Mesothelial cell of epicardium (in vitro differentiated cells): ENCODE measurements around the gene ERAS. TPM values are rescaled to one million over a fixed set of nuclear protein-coding genes. Genes with fewer than 3 reads are reported as not detected.

Experiments
- DNase-seq, 2 experiments: peaks; one replicate each; pipeline ENCODE4 v3.0.0; 2021; ENCODE audit warnings: low spot score in 2 of 2; ENCODE audit not compliant: unreplicated experiment in 2 of 2
- H3K27ac Mint-ChIP-seq: 2 replicates; pipeline ENCODE4 v1.8.0; 2021; ENCODE audit warnings: mixed read lengths
- H3K27me3 Mint-ChIP-seq: 2 replicates; pipeline ENCODE4 v1.8.0; 2021; ENCODE audit warnings: low read depth, mixed read lengths
- H3K36me3 Mint-ChIP-seq: 2 replicates; pipeline ENCODE4 v1.8.0; 2021; ENCODE audit warnings: mixed read lengths
- H3K4me1 Mint-ChIP-seq: 2 replicates; pipeline ENCODE4 v1.8.0; 2021; ENCODE audit warnings: mixed read lengths
- H3K4me3 Mint-ChIP-seq: 2 replicates; pipeline ENCODE4 v1.8.0; 2021; ENCODE audit warnings: mild to moderate bottlenecking, moderate library complexity, mixed read lengths
- H3K9me3 Mint-ChIP-seq: 2 replicates; pipeline ENCODE4 v1.8.0; 2021; ENCODE audit warnings: mixed read lengths
- total RNA-seq: library from RNA; stranded (reverse); gene quantifications from 3 replicates; pipeline ENCODE4 v1.2.1, GENCODE V29; 2021
- TF ChIP-seq, protein P1 (sequence below): fragments of 200-600 bp; sonication (generic); IDR thresholded peaks from one replicate; pipeline ENCODE4 v1.5.0; 2021; ENCODE audit warnings: antibody characterized with exemption; ENCODE audit not compliant: unreplicated experiment

The ERAS gene
- total RNA-seq, 1 donor from 2014 or later: 0.63 TPM

DNA sequence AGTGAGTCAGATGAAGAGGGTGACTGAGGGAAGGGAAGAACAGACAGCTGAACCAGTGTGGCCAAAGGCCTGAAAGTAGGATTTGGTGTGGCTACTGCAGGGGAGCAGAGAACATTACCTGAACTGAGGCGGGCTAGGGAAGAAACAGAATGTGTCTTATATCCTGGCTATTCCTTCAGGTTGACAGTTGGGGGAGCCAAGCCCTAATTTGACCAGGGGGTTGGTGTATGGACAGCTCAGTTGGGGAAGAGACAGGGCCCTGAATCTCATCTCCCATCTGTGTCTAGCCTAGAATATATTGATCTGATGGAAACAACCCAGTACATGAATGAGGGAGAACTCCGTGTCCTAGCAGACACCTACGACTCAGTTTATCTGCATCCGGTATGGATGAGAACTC is 20.2 kb upstream of the ERAS start:
- Mint-ChIP-seq H3K9me3 (peaks cover 25% of the 10 kb centered on the region), H3K27ac (no peak overlapping the region)

DNA sequence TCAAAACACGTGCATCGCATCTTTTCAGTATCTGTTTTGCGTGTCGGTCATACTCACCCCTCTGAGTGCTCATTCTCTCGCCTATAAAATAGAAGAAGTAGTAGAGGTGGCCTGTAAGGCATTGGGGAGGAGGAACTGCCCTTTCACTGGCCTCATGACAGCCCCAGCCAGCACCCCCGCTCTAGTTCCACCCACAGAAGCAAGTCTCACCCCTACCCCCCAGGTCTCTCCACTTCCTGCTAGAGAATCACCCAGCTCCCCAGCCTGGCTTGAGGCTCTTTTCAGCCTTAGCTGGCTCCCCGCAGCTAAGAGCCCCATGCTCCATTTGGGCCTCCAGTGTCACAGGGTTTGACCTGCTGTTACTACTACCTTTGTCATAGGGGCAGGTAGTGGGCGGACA is 12.7 kb upstream of the ERAS start:
- no peak for DNase-seq
- Mint-ChIP-seq H3K36me3 (peaks cover 13% of the 10 kb centered on the region), H3K4me3 (no peak overlapping the region), H3K27ac (no peak overlapping the region), H3K9me3 (peaks cover 14% of the 10 kb centered on the region), H3K4me1 (no peaks in the 10 kb centered on the region), H3K27me3 (no peaks in the 10 kb centered on the region)
- TF ChIP-seq, protein P1, sequence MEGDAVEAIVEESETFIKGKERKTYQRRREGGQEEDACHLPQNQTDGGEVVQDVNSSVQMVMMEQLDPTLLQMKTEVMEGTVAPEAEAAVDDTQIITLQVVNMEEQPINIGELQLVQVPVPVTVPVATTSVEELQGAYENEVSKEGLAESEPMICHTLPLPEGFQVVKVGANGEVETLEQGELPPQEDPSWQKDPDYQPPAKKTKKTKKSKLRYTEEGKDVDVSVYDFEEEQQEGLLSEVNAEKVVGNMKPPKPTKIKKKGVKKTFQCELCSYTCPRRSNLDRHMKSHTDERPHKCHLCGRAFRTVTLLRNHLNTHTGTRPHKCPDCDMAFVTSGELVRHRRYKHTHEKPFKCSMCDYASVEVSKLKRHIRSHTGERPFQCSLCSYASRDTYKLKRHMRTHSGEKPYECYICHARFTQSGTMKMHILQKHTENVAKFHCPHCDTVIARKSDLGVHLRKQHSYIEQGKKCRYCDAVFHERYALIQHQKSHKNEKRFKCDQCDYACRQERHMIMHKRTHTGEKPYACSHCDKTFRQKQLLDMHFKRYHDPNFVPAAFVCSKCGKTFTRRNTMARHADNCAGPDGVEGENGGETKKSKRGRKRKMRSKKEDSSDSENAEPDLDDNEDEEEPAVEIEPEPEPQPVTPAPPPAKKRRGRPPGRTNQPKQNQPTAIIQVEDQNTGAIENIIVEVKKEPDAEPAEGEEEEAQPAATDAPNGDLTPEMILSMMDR: no peak

More for the DNA sequence above, 20.2 kb upstream of the ERAS start:
- H3K4me3 Mint-ChIP-seq: no peak overlapping the region
- TF ChIP-seq, protein P1: no peak
- peaks cover 5% of the 10 kb centered on the region for H3K4me1 Mint-ChIP-seq
- H3K27me3 Mint-ChIP-seq: no peaks in the 10 kb centered on the region
- peaks cover 12% of the 10 kb centered on the region for H3K36me3 Mint-ChIP-seq
- no peak for DNase-seq

DNA sequence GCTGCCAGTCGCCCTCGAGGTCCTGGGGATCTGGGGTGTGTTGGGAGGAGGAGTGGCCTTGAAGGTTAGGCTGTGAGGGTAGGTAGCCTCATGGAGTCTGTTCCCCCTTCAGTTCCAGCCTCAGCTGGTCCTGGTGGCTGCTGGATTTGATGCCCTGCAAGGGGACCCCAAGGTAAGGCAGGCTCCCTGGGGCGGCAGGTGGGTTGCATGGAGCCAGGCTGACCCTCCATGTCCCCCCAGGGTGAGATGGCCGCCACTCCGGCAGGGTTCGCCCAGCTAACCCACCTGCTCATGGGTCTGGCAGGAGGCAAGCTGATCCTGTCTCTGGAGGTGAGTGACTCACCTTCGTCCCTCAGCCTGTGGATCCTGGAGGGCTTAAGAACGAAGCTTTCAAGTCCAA is 11.6 kb upstream of the ERAS start:
- no peak for DNase-seq
- Mint-ChIP-seq H3K27ac (no peak overlapping the region), H3K27me3 (no peaks in the 10 kb centered on the region), H3K9me3 (peaks cover 14% of the 10 kb centered on the region), H3K36me3 (peaks cover 14% of the 10 kb centered on the region), H3K4me1 (no peaks in the 10 kb centered on the region), H3K4me3 (no peak overlapping the region)
- TF ChIP-seq, protein P1: no peak

DNA sequence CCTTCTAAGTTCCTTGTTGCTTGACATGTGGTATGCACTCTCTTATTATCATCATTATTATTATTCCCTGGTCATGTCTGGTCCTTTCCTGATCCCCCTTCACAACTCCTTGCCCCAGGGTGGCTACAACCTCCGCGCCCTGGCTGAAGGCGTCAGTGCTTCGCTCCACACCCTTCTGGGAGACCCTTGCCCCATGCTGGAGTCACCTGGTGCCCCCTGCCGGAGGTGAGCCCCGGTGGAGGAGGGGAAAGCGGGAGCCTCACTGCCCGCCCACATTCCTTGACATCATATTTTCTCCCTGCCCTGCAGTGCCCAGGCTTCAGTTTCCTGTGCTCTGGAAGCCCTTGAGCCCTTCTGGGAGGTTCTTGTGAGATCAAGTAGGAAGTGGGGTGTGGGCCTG is 11.0 kb upstream of the ERAS start:
- no peaks in the 10 kb centered on the region for H3K4me1 Mint-ChIP-seq
- no peaks in the 10 kb centered on the region for H3K27me3 Mint-ChIP-seq
- no peak overlapping the region for H3K4me3 Mint-ChIP-seq
- DNase-seq: no peak
- H3K27ac Mint-ChIP-seq: no peak overlapping the region
- peaks cover 14% of the 10 kb centered on the region for H3K9me3 Mint-ChIP-seq
- TF ChIP-seq, protein P1: no peak
- H3K36me3 Mint-ChIP-seq: peaks cover 15% of the 10 kb centered on the region

DNA sequence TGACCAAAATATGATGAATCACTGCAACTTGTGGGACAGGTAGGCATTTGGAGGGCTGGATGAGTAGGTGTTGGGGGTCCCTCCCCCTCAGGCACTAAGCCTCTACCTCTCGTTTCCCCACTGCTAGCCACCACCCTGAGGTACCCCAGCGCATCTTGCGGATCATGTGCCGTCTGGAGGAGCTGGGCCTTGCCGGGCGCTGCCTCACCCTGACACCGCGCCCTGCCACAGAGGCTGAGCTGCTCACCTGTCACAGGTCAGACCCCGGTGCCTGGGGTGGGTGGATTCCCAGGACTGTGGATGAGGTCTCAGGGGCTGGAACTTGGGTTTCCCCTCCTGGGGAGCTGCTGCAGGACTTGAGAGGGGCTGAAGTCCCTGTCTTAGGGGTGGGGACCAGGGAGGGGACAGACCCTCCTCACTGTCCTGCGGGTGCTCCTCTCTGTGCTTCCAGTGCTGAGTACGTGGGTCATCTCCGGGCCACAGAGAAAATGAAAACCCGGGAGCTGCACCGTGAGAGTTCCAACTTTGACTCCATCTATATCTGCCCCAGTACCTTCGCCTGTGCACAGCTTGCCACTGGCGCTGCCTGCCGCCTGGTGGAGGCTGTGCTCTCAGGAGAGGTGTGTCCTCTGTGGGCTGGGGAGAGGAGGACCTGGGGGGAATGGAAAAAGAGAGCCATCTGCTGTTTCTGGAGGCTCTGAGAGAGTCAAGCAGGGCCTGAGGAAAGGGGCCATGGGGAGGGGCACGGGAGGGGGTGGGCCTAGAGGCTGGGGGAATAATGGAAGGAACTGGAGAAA is 10.1 kb upstream of the ERAS start:
- H3K36me3 Mint-ChIP-seq: peaks cover 12% of the 10 kb centered on the region
- no peak for DNase-seq
- H3K4me3 Mint-ChIP-seq: no peak overlapping the region
- no peaks in the 10 kb centered on the region for H3K27me3 Mint-ChIP-seq
- TF ChIP-seq, protein P1: no peak
- H3K4me1 Mint-ChIP-seq: no peaks in the 10 kb centered on the region
- no peak overlapping the region for H3K27ac Mint-ChIP-seq
- peaks cover 10% of the 10 kb centered on the region for H3K9me3 Mint-ChIP-seq
